ENCODE results near the gene SELENOP. TPM values are rescaled to one million over a fixed set of nuclear protein-coding genes. Genes with fewer than 3 reads are reported as not detected.

SELENOP gene
- total RNA-seq, 1 donor: 31.1 TPM

DNA sequence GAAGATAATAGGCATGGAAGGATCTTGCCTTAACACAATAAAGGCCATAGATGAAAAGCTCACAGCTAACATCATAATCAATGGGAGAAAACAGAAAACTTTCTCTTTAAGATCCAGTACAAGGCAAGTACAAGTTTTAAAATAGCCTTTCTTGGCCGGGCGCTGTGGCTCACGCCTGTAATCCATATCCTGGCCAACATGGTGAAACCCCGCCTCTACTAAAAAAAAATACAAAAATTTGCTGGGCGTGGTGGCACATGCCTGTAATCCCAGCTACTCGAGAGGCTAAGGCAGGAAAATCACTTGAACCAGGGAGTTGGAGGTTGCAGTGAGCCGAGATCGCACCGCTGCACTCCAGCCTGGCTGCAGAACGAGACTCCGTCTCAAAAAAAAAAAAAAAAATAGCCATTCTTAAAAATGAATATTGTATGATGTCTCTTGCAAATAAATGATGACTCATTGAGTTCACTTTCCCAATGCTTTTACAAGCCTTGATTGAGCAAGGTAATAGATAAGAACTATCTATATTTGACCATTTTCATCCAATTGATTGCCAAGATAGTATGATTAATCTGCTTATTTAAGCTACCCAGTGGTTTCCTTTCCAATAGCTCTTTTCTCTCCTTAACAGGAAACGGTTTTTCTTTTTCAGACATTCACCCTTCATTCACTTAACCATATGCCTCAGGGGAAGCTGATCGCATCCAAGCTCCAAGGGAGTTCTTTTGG is 39.3 kb downstream of the SELENOP start:
- no peak overlapping the region for H3K4me3 ChIP-seq (ENCODE audit: low read depth, low read length)
- TF ChIP-seq, protein P1, sequence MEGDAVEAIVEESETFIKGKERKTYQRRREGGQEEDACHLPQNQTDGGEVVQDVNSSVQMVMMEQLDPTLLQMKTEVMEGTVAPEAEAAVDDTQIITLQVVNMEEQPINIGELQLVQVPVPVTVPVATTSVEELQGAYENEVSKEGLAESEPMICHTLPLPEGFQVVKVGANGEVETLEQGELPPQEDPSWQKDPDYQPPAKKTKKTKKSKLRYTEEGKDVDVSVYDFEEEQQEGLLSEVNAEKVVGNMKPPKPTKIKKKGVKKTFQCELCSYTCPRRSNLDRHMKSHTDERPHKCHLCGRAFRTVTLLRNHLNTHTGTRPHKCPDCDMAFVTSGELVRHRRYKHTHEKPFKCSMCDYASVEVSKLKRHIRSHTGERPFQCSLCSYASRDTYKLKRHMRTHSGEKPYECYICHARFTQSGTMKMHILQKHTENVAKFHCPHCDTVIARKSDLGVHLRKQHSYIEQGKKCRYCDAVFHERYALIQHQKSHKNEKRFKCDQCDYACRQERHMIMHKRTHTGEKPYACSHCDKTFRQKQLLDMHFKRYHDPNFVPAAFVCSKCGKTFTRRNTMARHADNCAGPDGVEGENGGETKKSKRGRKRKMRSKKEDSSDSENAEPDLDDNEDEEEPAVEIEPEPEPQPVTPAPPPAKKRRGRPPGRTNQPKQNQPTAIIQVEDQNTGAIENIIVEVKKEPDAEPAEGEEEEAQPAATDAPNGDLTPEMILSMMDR (IDR thresholded peaks at IDR 0.05; ENCODE audit: insufficient read depth, low read depth, low read length): no peak
- peak; percentile 10 for DNase-seq (ENCODE audit: low read depth)

DNA sequence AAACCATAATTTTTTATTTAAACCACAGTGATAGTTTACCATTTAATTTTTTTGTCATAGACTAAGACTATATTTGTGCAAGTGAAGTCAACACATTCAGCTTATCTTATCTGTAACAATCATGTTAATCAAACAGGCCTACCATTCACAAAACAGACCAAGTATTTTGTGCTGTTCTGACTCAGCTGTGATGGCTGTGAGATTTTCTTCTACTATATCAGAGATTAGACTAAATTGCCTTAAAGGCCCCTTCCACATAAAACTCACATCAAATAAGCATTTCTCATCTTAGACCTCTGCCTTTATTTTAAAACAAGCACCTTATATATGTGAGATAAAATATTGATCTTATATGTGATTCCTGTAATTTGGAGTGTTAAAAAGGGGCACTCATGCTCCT is 41.7 kb downstream of the SELENOP start:
- no peak overlapping the region for H3K4me3 ChIP-seq (ENCODE audit: low read depth, low read length)
- TF ChIP-seq, protein P1 (IDR thresholded peaks at IDR 0.05; ENCODE audit: insufficient read depth, low read depth, low read length): no peak
- no peak for DNase-seq (ENCODE audit: low read depth)

DNA sequence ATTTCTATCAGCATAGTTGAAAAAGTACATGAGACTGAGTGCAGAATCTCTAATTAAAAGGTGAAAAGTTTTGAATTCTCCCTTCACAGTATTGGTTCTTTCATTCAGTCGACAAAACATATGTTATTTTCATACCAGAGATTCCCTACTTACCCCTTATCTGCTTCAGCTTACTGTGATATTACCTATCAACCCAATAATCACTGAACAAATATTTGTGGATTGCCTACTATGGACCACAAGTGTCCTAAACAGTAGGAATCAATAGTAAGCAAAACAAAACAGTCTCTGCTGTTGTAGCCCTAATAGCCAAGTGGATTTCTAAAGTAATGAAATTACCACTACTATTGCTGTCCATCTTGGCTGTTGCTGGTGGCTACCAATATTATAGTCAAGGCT is 43.6 kb downstream of the SELENOP start:
- H3K4me3 ChIP-seq (ENCODE audit: low read depth, low read length): no peak overlapping the region
- DNase-seq (ENCODE audit: low read depth): no peak
- TF ChIP-seq, protein P1 (IDR thresholded peaks at IDR 0.05; ENCODE audit: insufficient read depth, low read depth, low read length): no peak

DNA sequence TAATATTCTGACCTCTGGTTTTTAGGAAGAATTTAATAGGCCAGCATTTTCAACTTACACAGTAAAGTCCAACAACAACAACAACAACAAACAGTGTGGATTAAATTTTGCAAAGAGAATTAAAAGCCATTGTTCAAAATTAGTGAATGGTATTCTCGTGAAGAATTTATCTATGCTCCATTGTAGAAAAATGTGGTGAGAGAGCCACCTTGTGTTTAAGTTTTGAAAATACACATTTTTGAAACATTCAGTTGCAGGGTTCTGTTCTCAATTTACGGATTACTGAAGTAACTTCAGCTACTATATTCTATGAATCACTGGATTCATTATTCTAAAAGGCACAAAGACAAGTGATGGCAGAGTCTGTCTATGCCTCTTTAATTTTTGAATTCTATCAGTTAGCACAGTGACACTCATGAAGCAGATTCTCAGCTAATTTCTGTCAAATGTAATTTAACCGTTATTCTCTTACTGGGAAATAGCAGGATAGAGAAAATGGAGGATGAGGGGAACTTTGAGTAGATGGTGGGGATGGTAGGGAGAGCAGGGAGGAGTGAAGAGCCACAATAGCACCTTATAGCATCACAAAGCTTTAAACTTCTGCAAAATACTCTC is 44.1 kb downstream of the SELENOP start:
- peak; percentile 34 for DNase-seq (ENCODE audit: low read depth)
- no peak overlapping the region for H3K4me3 ChIP-seq (ENCODE audit: low read depth, low read length)
- TF ChIP-seq, protein P1 (IDR thresholded peaks at IDR 0.05; ENCODE audit: insufficient read depth, low read depth, low read length): peak; percentile 47

DNA sequence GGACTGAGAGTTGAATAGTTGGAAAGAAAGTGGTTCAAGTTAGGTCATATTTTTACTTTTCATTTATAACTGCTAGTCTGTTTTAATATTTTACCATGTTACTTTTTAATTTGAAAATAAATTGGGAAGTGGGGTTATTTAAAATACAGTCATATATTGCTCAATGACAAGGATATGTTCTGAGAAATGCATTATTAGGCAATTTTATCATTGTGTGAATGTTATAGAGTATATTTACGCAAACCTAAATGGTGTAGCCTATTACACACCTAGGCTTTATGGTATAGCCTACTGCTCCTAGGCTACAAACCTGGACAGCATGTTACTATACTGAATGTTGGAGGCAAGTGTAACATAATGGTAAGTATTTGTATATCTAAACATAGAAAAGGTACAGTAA is 49.9 kb downstream of the SELENOP start:
- TF ChIP-seq, protein P1 (IDR thresholded peaks at IDR 0.05; ENCODE audit: insufficient read depth, low read depth, low read length): no peak
- no peak for DNase-seq (ENCODE audit: low read depth)
- H3K4me3 ChIP-seq (ENCODE audit: low read depth, low read length): no peak overlapping the region

DNA sequence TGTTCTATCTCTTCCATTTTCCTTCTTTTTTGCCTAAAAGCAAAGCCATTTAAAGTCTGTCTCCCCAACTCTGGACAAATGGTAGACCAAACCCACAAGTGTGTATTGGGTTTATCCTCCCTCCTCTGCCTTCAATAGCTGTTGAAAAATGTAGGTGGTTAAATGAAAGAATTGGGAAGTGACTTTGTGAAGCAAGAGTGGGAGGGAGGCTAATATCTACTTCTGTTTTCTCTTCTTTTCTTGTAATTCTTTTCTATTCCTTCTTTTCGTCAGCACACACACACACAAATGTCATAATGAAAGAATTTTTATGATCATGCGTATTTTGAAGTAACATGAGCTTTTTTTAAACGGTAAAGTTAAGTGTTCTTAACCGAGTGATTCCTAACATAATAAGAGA is 51.3 kb downstream of the SELENOP start:
- H3K4me3 ChIP-seq (ENCODE audit: low read depth, low read length): no peak overlapping the region
- TF ChIP-seq, protein P1 (IDR thresholded peaks at IDR 0.05; ENCODE audit: insufficient read depth, low read depth, low read length): no peak

More for the DNA sequence above, 51.3 kb downstream of the SELENOP start:
- DNase-seq (ENCODE audit: low read depth): no peak
